HL-60 (cell line): ENCODE results near the gene SPDYE2B.
"Not testable (repeated sequence)": the region's sequence is repeated elsewhere in the genome, so short reads cannot be mapped to it uniquely, and the experiment has no call there.

Source experiments
- GABPA ChIP-seq: IDR thresholded peaks from 2 replicates; pipeline ENCODE4 v1.6.1; 2012; ENCODE audit warnings: low read depth
- POLR2AphosphoS5 ChIP-seq: IDR thresholded peaks from 2 replicates; pipeline ENCODE4 v1.6.1; 2012; ENCODE audit warnings: low read depth
- SPI1 ChIP-seq: IDR thresholded peaks from 2 replicates; pipeline ENCODE4 v1.6.1; 2012; ENCODE audit warnings: low read depth, mild to moderate bottlenecking, borderline replicate concordance
- TF ChIP-seq, protein P1 (sequence below): IDR thresholded peaks from one replicate; pipeline ENCODE4 v1.5.1; 2011; ENCODE audit warnings: low read length, control low read depth, inconsistent platforms; ENCODE audit not compliant: insufficient read depth
- TF ChIP-seq, protein P2 (sequence below): IDR thresholded peaks from 2 replicates; pipeline ENCODE4 v1.6.1; 2012; ENCODE audit warnings: low read depth; ENCODE audit not compliant: insufficient replicate concordance

DNA sequence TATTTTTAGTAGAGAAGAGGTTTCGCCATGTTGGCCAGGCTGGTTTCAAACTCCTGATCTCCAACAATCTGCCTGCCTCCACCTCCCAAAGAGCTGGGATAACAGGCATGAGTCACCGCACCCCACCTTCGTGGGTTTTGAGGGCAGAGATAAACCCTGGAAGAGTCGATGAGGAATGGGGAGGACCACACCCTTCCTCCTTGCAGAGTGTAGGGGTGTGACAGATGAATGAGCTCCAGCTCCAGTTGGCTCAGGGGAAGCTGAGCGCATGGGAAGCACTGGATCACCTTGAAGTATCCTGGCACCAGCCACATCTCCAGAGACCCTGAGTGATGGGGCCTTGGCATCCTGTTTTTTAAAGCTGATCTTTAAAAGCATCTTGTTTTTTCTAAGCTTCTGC, 32.4 kb downstream of the SPDYE2B start:
- TF ChIP-seq, protein P1, sequence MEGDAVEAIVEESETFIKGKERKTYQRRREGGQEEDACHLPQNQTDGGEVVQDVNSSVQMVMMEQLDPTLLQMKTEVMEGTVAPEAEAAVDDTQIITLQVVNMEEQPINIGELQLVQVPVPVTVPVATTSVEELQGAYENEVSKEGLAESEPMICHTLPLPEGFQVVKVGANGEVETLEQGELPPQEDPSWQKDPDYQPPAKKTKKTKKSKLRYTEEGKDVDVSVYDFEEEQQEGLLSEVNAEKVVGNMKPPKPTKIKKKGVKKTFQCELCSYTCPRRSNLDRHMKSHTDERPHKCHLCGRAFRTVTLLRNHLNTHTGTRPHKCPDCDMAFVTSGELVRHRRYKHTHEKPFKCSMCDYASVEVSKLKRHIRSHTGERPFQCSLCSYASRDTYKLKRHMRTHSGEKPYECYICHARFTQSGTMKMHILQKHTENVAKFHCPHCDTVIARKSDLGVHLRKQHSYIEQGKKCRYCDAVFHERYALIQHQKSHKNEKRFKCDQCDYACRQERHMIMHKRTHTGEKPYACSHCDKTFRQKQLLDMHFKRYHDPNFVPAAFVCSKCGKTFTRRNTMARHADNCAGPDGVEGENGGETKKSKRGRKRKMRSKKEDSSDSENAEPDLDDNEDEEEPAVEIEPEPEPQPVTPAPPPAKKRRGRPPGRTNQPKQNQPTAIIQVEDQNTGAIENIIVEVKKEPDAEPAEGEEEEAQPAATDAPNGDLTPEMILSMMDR = not testable (repeated sequence)
- TF ChIP-seq SPI1, GABPA, POLR2AphosphoS5: not testable (repeated sequence)
- TF ChIP-seq, protein P2, sequence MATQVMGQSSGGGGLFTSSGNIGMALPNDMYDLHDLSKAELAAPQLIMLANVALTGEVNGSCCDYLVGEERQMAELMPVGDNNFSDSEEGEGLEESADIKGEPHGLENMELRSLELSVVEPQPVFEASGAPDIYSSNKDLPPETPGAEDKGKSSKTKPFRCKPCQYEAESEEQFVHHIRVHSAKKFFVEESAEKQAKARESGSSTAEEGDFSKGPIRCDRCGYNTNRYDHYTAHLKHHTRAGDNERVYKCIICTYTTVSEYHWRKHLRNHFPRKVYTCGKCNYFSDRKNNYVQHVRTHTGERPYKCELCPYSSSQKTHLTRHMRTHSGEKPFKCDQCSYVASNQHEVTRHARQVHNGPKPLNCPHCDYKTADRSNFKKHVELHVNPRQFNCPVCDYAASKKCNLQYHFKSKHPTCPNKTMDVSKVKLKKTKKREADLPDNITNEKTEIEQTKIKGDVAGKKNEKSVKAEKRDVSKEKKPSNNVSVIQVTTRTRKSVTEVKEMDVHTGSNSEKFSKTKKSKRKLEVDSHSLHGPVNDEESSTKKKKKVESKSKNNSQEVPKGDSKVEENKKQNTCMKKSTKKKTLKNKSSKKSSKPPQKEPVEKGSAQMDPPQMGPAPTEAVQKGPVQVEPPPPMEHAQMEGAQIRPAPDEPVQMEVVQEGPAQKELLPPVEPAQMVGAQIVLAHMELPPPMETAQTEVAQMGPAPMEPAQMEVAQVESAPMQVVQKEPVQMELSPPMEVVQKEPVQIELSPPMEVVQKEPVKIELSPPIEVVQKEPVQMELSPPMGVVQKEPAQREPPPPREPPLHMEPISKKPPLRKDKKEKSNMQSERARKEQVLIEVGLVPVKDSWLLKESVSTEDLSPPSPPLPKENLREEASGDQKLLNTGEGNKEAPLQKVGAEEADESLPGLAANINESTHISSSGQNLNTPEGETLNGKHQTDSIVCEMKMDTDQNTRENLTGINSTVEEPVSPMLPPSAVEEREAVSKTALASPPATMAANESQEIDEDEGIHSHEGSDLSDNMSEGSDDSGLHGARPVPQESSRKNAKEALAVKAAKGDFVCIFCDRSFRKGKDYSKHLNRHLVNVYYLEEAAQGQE = not testable (repeated sequence)
